Measurements from ENCODE around the gene TAAR5. TPM values are rescaled to one million over a fixed set of nuclear protein-coding genes. Genes with fewer than 3 reads are reported as not detected.
"Not testable (repeated sequence)": the region's sequence is repeated elsewhere in the genome, so short reads cannot be mapped to it uniquely, and the experiment has no call there.

The TAAR5 gene
- total RNA-seq, 1 experiment from 2014 or later: not detected

DNA sequence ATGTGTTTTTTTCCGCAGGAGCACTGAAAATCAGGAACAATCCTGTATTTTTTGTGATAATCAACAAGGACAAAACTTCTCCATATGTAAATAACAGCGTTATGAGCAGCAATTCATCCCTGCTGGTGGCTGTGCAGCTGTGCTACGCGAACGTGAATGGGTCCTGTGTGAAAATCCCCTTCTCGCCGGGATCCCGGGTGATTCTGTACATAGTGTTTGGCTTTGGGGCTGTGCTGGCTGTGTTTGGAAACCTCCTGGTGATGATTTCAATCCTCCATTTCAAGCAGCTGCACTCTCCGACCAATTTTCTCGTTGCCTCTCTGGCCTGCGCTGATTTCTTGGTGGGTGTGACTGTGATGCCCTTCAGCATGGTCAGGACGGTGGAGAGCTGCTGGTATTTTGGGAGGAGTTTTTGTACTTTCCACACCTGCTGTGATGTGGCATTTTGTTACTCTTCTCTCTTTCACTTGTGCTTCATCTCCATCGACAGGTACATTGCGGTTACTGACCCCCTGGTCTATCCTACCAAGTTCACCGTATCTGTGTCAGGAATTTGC is 19.2 kb downstream of the TAAR5 start, which contains the start of gene TAAR6:
TSS of gene TAAR6 (plus strand) at position 102 of the 557 bp plus-strand sequence. CDS start at position 102, 0 bp downstream.
- no peak for DNase-seq (ENCODE audit: low read depth)

DNA sequence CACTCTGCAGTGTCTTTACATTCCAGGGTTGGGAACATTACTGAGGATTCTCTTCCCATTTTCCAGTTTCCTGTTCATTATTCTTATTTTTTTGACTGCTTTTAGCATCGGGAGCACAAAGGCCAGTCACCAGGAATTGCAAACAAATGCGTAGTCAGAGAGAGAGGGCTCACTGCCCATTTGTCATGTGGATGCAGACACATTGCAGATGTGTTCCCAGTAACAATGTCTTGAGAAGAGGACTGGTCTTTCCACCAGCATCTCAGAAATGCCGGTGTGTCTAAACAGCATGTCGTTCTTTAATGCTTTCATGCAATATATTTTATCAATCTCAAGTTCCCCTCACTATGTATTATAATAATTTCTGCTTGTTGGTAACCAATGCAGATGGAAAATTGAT is 20.4 kb downstream of the TAAR5 start:
- DNase-seq (ENCODE audit: low read depth): no peak

DNA sequence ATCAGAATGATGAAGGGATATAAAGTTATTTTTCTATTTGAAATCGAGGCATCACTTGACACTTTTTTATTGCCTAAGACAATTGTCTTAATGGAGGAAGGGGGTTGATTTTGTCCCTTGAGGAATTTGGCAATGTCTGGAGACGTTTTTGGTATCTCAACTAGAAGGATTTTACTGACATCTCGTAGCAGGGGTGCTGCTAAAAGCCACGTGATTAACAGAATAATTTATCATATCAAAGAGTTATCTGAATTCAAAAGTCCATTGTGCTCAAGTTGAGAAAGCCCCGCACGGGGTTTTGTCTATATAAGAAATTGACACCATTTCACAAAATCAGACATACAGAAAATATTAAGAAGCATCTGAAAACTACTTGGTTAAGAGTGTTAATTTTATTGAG is 20.9 kb downstream of the TAAR5 start:
- no peak for DNase-seq (ENCODE audit: low read depth)

DNA sequence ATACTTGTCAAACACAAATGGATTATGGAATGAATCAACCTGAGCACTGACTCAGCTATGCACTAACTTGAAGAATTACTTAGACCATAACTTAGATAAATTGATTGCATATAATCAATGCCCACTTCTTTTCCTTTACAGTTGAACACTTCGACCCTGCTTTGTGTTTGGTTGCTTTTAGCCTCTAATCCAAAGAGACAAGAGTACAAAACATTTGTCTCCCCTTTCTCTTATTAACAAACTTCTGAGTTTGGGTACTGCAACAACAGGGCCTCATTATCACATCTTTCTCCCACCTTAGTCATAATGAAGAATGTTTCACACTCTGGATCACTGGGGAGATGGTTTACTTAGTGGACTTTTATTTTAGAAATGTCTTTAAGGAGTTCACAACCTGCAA is 22.0 kb downstream of the TAAR5 start:
- no peak for DNase-seq (ENCODE audit: low read depth)

DNA sequence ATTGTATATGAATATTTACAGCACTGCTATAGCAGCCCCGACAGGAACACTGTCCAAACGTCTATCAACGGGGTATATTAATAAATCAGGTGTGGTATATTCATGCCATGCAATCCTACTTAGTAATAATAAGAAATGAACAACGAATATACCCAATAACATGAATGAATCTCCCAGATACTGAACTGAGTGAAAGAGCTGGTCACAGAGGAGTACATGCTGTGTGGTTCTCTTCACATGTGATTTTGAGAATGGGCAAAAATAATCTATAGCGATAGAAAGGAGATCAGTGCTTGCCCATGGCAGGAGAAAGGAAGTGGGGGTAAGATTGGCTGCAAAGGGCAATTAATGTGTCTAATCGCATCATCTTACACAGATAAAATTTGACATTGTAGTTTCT is 23.1 kb downstream of the TAAR5 start:
- DNase-seq (ENCODE audit: low read depth): no peak

DNA sequence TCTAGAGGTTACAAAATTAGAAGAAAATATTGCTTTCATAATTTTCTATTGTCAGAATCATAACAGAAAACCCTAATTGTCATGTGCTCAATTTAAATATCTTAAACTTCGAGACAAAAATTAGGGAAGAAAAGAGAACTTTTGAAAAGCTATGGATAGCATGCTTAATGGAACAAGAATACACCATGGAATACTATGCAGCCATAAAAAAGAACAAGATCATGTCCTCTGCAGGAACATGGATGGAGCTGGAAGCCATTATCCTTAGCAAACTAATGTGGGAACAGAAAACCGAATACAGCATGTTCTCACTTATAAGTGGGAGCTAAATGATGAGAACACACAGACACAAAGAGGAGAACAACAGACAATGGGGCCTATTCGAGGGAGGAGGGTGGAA is 29.5 kb downstream of the TAAR5 start:
- DNase-seq (ENCODE audit: low read depth): not testable (repeated sequence)

DNA sequence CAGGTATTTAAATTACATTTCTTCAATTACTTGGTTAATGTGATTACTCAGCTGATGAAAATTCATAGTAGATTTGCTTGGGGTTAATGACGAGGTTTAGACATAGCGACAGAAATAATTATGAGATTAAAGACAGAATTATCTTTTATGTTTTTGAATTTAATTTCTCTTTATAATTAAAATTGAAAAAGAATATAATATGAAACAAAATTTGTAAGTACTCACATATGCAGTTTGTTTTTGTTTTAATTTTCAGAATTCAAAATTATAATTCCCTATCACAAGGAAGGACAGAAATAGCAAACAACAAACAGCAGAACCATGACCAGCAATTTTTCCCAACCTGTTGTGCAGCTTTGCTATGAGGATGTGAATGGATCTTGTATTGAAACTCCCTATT is 37.2 kb downstream of the TAAR5 start, which contains the start of gene TAAR8:
TSS of gene TAAR8 (plus strand) at position 301 of the 400 bp plus-strand sequence. CDS start at position 322, 21 bp downstream.
- no peak for DNase-seq (ENCODE audit: low read depth)

DNA sequence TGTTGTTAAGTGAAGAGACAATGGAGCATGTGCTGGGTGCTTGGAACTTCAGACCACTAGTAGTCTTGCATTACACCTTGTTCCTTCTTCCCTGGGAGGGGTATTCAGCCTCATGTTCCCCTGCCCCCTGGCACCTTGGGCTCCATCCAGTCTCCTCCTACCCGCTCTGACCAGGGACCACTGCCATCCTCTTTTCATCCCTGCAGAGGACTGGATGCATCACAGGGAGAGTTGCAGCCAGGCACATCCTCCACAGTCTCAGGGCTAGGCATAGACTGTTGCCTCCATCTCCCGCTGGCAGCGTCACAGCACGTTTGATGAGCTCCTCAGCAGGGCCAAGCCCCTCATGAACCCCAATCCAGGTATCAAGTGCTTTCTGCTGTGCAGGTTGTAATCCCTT is 38.3 kb downstream of the TAAR5 start:
- no peak for DNase-seq (ENCODE audit: low read depth)

DNA sequence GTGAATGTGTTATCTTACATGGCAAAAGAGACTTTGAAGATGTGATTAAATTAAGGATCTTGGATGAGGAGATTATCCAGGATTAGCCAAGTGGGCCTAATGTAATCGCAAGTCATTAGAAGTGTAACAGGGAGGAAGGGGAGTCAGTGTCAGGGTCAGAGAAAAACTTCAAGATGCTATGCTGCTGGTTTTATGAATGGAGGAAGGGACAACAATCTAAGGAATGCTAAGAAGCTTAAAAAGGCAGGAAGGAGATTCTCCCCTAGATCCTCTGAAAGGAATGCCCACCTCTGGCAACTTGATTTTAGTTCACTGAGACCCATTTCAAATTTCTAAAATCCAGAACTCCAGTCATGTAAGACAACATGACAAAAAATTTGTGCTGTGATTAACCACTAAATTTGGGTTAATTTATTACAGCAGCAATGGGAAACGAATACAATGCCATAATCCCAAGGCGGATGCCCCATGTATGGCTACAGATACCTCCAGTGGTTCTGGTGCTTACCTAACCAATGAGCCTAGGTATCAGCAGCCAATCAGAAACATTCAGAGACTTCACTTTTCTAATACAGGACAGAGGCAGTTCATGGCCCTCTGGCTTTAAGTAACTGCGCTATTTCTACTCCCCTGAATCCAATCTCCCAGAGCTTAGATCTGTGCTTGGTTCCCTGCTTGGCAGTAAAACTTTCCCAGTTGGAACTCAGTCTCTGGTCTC is 40.6 kb downstream of the TAAR5 start:
- DNase-seq (ENCODE audit: low read depth): no peak

DNA sequence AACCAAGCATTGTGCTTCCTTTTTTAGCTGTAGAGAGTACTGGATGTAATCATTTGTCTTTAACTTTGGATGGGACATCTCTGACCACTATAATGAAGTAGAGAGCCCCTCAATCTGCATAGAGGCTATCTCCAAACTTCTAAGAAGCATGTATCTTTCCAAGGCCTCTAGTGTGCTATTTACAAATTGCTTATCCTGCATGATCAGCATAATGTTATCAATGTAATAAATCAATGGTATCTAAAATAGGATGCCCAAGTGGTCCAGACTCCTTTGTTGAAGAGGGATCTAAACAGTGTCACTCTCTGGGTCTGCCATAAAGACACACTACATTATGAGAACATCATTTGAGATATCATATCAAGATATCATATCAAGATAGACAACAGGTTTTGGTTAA is 44.7 kb downstream of the TAAR5 start:
- DNase-seq (ENCODE audit: low read depth): no peak

Other genes with a start within 250 kb of the TAAR5 start
- 96.5 and 109 TPM in 2 replicates for gene MOXD1, start 188.3 kb downstream of the TAAR5 start, total RNA-seq (2014; rRNA removed; shearing (Covaris generic))
- gene STX7, start 76.6 kb downstream of the TAAR5 start, total RNA-seq (2014; rRNA removed; shearing (Covaris generic)): 24.3 and 27.2 TPM in 2 replicates
- not detected in 2 replicates for gene TAAR9, start 51.5 kb downstream of the TAAR5 start, total RNA-seq (2014; rRNA removed; shearing (Covaris generic))
- gene TAAR8, start 37.1 kb downstream of the TAAR5 start, total RNA-seq (2014; rRNA removed; shearing (Covaris generic)): not detected in 2 replicates
- gene TAAR6, start 19.4 kb downstream of the TAAR5 start, total RNA-seq (2014; rRNA removed; shearing (Covaris generic)): not detected in 2 replicates
- not detected in 2 replicates for gene TAAR2, start 34.5 kb upstream of the TAAR5 start, total RNA-seq (2014; rRNA removed; shearing (Covaris generic))
- not detected in 2 replicates for gene TAAR1, start 69.4 kb upstream of the TAAR5 start, total RNA-seq (2014; rRNA removed; shearing (Covaris generic))
- gene VNN1, start 124.3 kb upstream of the TAAR5 start, total RNA-seq (2014; rRNA removed; shearing (Covaris generic)): 0.24 and 0.29 TPM in 2 replicates
- 0.12 and 0.29 TPM in 2 replicates for gene VNN2, start 168.2 kb upstream of the TAAR5 start, total RNA-seq (2014; rRNA removed; shearing (Covaris generic))
- gene SLC18B1, start 208.9 kb upstream of the TAAR5 start, total RNA-seq (2014; rRNA removed; shearing (Covaris generic)): 14.6 and 14.9 TPM in 2 replicates
- gene RPS12, start 224.8 kb upstream of the TAAR5 start, total RNA-seq (2014; rRNA removed; shearing (Covaris generic)): 2,174 and 2,304 TPM in 2 replicates

Data from RPMI7951 (cell line).